Measurements from ENCODE around the gene RCN1. TPM values are rescaled to one million over a fixed set of nuclear protein-coding genes. Genes with fewer than 3 reads are reported as not detected.

RCN1 gene
- total and polyA plus RNA-seq, 2 of the 8 experiments (the other 6 are each of a cell fraction or from before 2014, with no cell fraction given): 45.1 to 123 TPM

DNA sequence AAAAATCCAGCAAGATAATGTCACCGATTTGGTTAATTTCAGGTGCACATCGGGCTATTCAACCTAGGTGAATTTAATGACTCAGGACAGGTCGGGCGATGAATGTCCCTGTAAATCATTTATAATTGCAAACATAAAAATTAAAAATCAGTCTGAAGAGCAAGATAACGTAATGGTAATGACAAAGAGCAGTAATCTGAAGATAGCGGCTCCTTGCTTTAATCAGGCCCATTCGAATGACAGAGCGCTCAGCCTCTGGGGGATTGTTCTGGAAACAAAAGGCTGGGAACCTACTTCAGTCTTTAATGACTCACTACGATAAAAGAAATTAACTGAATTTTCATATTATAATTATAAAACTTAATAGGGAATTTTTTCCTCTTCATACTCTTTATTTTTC, 61.3 kb downstream of the RCN1 start:
- no peak for DNase-seq (ENCODE audit: low read depth in 1 of 2, low spot score in 2 of 2)

More for the DNA sequence above, 61.3 kb downstream of the RCN1 start:
- CTCF ChIA-PET (ENCODE audit: partially characterized antibody): interaction anchor here (1.6 to 2.0 kb wide), 2 partner anchors 100 to 171 kb away, joined by 3 to 6 read pairs; no protein-coding TSS in a partner anchor
- H3K27ac ChIP-seq (ENCODE audit: low read depth, low read length): no peak overlapping the region
- no peaks in the 10 kb centered on the region for H3K79me2 ChIP-seq (ENCODE audit: control insufficient read depth in 1 of 2, insufficient read depth in 2 of 2, low read length in 2 of 2)
- no peaks in the 10 kb centered on the region for H3K27me3 ChIP-seq (replicated peaks in 1 of 4; ENCODE audit: control insufficient read depth in 3 of 4, extremely low read depth in 1 of 4, insufficient read depth in 3 of 4, low read length in 3 of 4)
- H2BK20ac ChIP-seq (ENCODE audit: low read length): no peak overlapping the region
- no peak overlapping the region for H2BK5ac ChIP-seq (ENCODE audit: low read depth, low read length)
- H2BK15ac ChIP-seq (ENCODE audit: low read length): no peak overlapping the region
- no peak overlapping the region for H3K56ac ChIP-seq (replicated peaks; ENCODE audit: insufficient read length, low read depth, low read length)
- no peak overlapping the region for H2AK5ac ChIP-seq (ENCODE audit: low read depth, low read length)
- H3K18ac ChIP-seq (ENCODE audit: extremely low read depth, low read length): no peak overlapping the region
- H3K14ac ChIP-seq (ENCODE audit: insufficient read length): no peak overlapping the region
- POLR2A ChIA-PET (ENCODE audit: partially characterized antibody): no interaction called here
- H3K4ac ChIP-seq (replicated peaks; ENCODE audit: insufficient read length, low read depth, low read length): no peak overlapping the region
- no peak overlapping the region for H3K4me2 ChIP-seq (ENCODE audit: insufficient read depth in 1 of 2, low read depth in 2 of 2, low read length in 2 of 2)
- H4K91ac ChIP-seq (replicated peaks; ENCODE audit: insufficient read length, low read length): no peak overlapping the region
- WGBS, 2 experiments (ENCODE audit: extremely low coverage in 1 of 2, insufficient coverage in 1 of 2, insufficient read length in 1 of 2, insufficient replicate concordance in 2 of 2, low coverage in 1 of 2, low lambda C conversion rate in 2 of 2, missing lambda C conversion rate in 1 of 2): 85% methylated on average over 9 of the region's 9 CpGs; no CpG with 5 or more reads in 1 of the 2 experiments
- no peak overlapping the region for H2AFZ ChIP-seq (ENCODE audit: low read length)
- H2BK120ac ChIP-seq (replicated peaks; ENCODE audit: low read depth, low read length): no peak overlapping the region
- no peak overlapping the region for H4K8ac ChIP-seq (ENCODE audit: extremely low read depth, insufficient read depth, low read length)
- no peaks in the 10 kb centered on the region for H3K36me3 ChIP-seq (ENCODE audit: control insufficient read depth in 2 of 4, insufficient read depth in 4 of 4, low read length in 3 of 4)
- H3K9me3 ChIP-seq (ENCODE audit: insufficient read depth in 2 of 2, low read depth in 1 of 2, low read length in 1 of 2): no peaks in the 10 kb centered on the region
- no peak overlapping the region for H3K23ac ChIP-seq (ENCODE audit: insufficient read length)
- no peak overlapping the region for H3K9ac ChIP-seq (replicated peaks in 1 of 4; ENCODE audit: extremely low read depth in 1 of 4, low read depth in 3 of 4, low read length in 3 of 4)
- no peaks in the 10 kb centered on the region for H3K23me2 ChIP-seq (ENCODE audit: low read depth, low read length)
- H2BK12ac ChIP-seq (ENCODE audit: low read depth, low read length): no peak overlapping the region
- no peaks in the 10 kb centered on the region for H3K4me1 ChIP-seq (replicated peaks in 1 of 4; ENCODE audit: control insufficient read depth in 3 of 4, insufficient read depth in 4 of 4, low read length in 3 of 4)
- no peak overlapping the region for H3K4me3 ChIP-seq (ENCODE audit: extremely low read depth in 1 of 4, insufficient read depth in 2 of 4, low read depth in 3 of 4, low read length in 4 of 4)
- no peak for FAIRE-seq
- no peak for TF ChIP-seq RXRA (IDR thresholded peaks at IDR 0.05; ENCODE audit: insufficient read depth, low read depth, low read length)
- no peaks in the 10 kb centered on the region for H4K20me1 ChIP-seq (replicated peaks in 1 of 2; ENCODE audit: control insufficient read depth in 1 of 2, insufficient read depth in 2 of 2, low read length in 2 of 2)
- no peaks in the 10 kb centered on the region for H3K79me1 ChIP-seq (ENCODE audit: low read depth, low read length)
- no peak overlapping the region for H4K5ac ChIP-seq (ENCODE audit: insufficient read length, low read depth, low read length)

Data from H1 (cell line).